Stimulated activated CD4-positive, alpha-beta T cell treated with anti-CD3 and anti-CD28 coated beads, Interleukin-4, amount 100 ng/mL, for 4 hours (primary cell): ENCODE results near the gene PADI6.

ENCODE experiments used
- DNase-seq, 2 experiments: peaks; one replicate each; pipeline ENCODE4 v3.0.0-alpha.2; 2020

PADI6 gene

DNA sequence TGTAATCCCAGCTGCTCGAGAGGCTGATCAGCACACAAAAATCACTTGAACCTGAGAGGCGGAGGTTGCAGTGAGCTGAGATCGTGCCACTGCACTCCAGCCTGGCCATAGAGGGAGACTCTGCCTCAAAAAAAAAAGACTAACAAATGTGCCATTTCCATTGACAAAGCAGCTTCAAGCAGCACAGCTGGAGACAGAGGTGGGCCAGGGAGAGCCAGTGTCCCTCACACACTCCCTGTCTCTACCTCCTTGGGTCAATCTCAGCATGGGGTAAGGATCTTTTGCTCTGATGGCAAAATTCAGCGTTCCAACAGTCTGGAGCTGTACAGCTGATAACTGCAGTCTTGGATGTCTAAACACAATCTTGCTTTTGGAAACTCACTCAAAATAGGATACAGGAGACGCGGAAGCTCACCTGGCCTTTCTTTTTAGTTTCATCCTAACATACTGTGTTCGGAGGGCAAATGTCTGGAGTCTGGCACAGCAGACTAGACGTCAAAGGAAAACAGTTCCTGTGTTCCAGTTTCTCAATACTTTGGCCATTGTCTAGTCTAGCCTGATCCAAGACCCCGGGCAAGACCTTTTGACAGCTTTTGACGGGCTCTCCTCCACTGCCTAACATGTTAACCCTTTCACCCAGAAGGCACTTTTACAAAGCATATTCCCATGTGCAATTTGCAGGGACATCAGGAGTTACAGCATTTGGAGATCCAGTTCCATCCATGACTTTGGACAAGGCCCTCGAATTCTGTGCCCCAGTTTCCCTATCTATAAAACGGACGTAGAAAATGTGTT is 64.6 kb downstream of the PADI6 start:
- no peak for DNase-seq

DNA sequence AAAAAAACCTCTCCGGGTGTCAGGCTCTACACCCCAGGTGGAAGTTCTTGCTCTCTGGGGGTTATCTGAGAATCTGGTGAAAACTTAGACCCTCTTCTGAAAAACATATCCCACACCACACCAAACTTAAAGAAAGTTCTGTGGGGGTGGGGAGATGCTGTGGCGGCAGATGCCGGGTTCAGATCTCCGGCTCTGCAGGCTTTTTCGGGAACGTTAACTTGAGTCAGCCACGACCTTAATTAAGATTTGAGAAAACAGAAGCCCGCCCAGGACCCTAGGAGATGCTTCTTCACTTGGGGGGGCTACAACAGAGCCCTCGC is 65.2 kb downstream of the PADI6 start:
- DNase-seq: no peak

DNA sequence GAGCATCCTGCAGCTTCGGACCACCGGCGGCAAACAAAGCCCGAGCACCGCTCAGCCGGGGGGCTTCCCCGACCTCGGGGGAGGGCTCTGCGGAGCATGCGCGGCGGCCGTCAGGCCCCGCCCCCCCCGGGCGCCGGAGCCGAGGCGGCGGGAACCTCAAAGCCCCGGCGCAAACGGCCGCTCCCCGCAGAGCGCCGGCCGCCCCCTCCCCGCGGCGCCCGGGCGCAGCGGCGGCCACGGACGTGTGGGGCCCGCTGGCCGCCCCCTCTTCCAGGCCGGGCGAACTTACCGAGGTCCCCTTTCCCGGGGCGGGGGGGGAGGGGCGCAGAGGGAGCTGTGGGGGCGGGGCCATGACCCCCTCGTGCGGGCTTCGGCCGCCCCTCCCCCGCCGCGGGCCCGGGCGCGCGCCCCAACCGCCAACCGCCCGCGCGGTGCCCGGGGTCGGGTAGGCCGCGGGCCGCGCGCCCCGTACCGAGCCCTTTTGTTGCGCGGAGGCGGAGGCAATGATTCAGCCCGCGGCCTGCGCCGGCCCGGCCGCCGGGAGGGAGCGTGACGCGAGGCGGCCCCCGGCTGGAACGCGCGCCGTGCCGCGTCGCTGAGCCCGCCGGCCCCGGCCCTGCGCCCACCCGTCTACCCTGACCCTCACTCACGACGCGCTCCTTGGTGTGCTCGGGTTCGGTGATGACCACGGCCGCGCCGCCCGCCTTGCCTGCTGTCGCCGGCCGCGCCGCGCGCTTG is 65.8 kb downstream of the PADI6 start:
- peak; percentile 65 to 70 for DNase-seq

DNA sequence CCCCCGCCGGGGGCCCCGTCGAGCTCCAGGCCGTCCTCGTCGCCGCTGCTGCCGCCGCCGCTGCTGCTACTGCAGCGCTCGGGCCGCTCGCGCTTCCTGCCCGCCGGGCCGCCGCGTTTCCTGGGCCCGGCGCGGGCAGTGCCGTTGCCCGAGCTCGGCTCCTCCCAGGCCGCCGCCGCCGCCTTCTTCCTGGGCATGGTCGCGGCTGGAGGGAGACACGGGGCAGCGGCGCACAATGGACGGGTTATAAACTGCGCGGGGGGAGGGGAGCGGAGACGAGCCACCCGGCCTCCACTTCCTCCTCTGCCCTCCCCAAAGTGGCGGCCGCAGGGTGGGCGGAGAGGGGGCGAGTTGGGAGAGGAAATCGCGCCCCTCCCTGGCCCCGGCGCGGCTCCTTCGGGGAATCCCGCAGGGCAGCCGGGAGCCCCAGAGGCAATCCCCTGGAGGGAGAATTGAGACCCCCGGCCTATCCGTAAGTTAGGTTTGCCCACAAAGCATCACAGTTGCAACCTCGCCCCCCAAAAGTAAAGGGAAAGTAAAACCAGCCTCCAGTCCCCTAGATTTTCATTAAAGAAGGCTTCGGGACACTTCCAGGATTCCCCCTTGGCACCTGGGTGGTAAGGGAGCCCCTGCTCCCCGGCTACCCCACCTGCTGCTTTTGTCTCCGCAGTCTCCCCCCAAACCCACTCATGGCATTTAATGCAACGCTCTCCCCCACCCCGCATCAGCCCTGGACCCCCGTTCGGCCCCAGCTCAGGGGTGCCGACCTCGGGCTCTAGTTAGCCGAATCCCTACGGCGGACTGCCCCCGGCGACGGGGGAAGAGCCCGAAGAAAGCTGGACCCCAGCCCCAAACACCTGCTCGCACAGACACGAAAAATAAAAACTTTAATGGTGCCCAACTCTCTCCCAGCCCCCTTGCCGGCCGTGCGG is 66.6 kb downstream of the PADI6 start:
- DNase-seq: peak; percentile 74 to 80

DNA sequence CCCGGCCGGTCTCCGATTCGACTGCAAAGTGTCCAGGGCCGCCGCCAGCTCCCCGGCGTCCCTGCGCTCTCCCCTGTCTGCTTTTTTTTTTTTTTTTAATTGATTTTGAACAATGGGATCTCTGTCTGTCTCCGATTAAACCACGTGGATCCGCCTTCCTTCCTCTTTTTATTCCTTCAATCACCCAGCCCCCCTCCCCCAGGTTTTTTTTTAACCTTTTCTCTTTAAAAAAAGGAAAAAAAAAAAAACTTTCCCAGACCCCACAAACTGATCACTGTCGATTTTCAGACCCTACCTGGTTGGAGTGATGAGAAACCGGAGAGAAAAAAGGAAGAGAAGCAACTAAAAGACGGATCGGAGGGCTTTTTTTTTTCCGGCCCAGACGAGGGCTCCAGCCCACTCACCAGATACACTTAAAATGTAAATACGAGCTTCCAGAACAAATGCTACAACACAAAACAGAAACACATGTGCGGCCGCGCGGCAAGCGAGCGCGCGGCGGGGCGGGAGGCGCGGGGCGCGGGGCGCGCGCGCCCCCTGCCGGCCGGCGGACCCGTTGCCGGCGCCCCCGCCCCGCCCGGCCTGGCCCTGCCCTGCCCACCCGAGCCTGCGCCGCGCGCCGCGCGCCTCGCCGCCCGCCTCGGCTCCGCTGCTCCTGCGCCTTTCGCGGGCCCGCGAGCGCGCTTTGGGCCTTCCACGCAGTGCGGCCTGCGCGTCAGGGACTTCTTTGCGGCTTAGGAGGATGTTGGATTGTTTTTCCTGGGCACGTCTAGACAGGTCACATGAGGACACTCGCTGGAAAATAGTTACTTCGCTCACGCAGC is 67.5 kb downstream of the PADI6 start, which contains the start of gene RCC2:
Gene RCC2 (minus strand): TSS at position 428 of the 824 bp plus-strand sequence. CDS start 1,163 bp downstream, outside the sequence.
- DNase-seq: peak; percentile 71 to 74

DNA sequence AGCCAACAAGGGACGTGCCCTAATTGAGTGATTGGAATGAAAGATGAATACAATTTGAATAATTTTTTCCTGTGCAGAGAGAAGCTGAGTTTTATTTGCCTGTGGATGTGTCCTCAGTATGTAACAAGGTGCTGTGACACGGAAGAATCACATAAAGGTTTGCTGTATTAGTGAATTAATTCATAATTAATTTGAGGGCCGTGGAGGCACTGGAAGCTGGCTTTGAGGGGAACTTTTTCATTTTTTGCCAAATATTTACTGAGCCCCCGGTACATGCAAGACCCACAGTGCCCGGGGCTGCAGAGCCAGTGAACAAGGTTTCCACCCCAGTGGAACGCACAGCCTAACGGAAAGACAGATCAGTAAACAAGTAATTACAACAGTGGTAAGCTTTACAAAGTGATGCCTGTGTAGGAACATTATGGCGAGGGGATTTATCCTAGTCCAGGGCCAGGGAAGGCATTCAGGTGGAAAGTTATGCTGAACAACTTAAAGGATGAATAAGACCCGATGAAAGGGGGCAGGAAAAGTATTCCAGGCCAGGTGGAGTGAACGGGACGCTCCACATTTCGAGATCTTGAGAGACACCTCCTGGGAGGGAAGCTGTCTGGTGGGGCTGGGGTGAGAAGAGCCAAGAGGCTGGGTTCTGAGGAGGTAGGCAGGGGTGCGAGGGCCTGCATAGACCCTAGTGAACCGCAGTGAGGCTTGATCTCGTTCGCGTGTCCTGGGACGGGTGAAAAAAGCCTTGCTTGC is 68.3 kb downstream of the PADI6 start:
- no peak for DNase-seq

DNA sequence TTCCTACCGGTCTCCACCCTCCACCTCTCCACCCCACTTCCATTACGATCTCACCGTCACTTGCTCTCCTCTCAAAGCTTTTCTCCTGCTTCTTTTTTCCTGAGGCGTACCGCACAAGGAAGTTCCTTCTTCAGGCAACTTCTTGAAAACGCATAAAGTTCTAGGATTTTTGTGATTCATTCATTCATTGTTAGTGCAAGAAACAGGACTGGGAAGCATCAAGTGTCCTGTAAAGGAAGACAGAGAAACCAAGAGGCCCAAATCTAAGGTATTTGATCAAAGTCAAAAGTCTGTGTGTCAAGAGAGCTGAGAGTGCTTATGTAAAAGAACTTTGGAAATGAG is 68.8 kb downstream of the PADI6 start:
- no peak for DNase-seq

DNA sequence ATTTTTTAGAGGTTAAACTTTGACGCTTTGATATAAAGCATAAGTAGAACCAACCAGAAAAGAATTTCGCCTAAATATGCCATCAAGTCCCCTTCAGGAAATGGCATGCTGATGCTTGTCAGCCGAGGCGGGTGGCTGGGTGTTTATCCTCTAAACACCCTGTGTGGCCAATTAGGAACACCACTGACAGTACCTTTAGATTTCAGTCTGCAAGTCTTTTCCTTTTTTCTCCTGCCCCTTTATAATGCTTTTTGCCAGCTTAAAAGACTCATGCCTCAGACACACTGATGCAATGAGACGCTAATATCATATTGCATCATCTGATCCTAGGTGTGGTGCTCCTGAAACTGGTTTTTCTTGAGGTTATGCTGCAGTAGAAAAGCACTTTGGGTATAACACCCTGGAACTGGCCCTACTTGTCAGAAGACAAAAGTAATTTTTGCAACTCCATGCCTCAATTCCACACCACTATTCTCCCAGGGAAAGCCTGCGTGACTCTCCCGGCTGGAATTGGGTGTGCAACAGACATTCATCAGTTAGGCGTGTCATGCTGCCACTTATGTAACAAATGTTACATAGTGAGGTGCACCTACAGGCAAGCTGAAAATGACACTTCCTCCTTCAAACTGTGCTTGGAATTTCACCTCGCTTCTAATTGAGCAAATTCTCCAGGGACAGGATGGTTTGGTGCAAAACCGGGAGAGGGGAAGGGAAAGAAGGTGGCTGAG is 69.4 kb downstream of the PADI6 start:
- DNase-seq: no peak

DNA sequence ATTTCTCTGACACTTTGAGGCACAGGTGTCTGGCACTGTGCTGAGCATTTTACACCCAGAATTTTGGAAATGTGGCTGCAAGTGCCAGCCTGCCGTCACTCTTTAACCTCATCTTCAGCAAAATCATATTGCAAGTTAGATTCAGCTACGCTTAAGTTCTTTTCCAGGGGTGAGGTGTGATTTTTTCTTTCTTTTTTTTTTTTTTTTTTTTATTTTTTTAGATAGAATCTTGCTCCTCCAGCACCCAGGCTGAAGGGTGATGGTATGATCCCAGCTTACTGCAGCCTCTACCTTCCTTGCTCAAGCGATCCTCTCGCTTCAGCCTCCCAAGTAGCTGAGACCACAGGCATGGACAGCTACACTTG is 70.0 kb downstream of the PADI6 start:
- DNase-seq: no peak

DNA sequence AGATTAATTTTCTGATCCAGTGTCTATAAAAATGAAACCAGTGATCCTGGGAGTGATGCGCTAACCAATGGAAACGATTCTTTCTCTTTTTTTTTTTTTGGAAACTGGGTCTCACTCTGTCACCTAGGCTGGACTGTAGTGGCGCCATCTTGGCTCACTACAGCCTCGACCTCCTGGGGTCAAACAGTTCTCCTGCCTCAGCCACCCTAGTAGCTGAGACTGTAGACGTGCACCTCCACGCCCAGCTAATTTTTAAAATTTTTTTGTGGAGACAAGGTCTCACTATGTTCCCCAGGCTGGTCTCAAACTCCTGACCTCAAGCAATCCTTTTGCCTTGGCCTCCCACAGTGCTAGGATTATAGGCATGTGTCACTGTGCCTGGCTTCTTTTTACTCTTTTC is 70.8 kb downstream of the PADI6 start:
- DNase-seq: no peak

DNA sequence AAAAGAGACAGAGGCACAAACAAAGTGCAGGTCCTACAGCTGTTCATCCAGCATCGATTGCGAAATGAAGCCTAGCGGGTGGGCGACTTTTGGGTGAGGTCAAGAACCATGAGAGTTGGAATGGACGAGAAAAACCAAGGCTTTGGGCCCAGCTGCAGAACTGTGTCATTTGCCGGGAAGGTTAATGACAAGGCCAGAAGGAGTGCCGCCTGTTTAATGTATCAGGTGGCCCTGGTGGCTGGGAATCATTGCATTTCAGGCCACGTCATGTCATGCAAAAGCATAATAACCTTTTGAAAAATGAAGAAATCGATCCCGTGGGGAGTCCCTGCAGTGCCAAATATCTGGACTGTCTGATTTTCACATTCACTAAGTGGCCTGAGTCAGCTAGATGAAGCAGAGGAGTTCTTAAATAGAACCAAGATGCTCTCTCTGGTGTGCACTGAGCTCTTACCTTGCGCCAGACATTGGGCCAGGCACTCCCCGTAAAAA is 75.6 kb downstream of the PADI6 start:
- no peak for DNase-seq
